A673 (cell line): ENCODE data around the gene TMX2. TPM values are rescaled to one million over a fixed set of nuclear protein-coding genes. Genes with fewer than 3 reads are reported as not detected.

Source experiments
- BruUV-seq: library from RNA; stranded (reverse); fragments of 400-500 nt; replicated peaks from 2 replicates; lab custom pipeline; 2021; lab: Mats Ljungman, UMichigan
- CTCF ChIA-PET: fragments of 300-600 bp; sonication (Branson Sonifier 250); formaldehyde crosslinking; loops from one replicate; lab custom pipeline; 2022; ENCODE audit warnings: antibody characterized with exemption; lab: Charles Lee
- POLR2A ChIA-PET: fragments of 300-600 bp; sonication (Branson Sonifier 250); formaldehyde crosslinking; loops from one replicate; lab custom pipeline; 2022; ENCODE audit warnings: antibody characterized with exemption; ENCODE audit not compliant: low non-redundant PET; lab: Charles Lee
- DNase-seq: peaks from one replicate; pipeline ENCODE4 v3.0.0-alpha.2; 2015; ENCODE audit warnings: low spot score
- H3K27ac ChIP-seq: fragments of 200-600 bp; sonication (generic); 2 replicates; pipeline ENCODE4 v1.5.1; 2016; ENCODE audit warnings: mixed run types, low read depth, mild to moderate bottlenecking, mixed read lengths, antibody characterized with exemption, low read length; ENCODE audit not compliant: poor library complexity, severe bottlenecking
- H3K27me3 ChIP-seq: fragments of 200-600 bp; sonication (generic); replicated peaks from 2 replicates; pipeline ENCODE4 v1.6.1; 2017; ENCODE audit warnings: mixed run types, low read depth, mild to moderate bottlenecking, mixed read lengths, antibody characterized with exemption, low read length; ENCODE audit not compliant: insufficient read depth, poor library complexity
- H3K36me3 ChIP-seq: fragments of 200-600 bp; sonication (generic); 2 replicates; pipeline ENCODE4 v1.6.1; 2016; ENCODE audit warnings: mixed run types, mild to moderate bottlenecking, mixed read lengths, antibody characterized with exemption, low read length; ENCODE audit not compliant: insufficient read depth, poor library complexity, severe bottlenecking
- H3K4me1 ChIP-seq: fragments of 200-600 bp; sonication (generic); 2 replicates; pipeline ENCODE4 v1.6.1; 2017; ENCODE audit warnings: mixed run types, mild to moderate bottlenecking, mixed read lengths, antibody characterized with exemption, low read length; ENCODE audit not compliant: insufficient read depth, poor library complexity, severe bottlenecking
- H3K4me3 ChIP-seq: fragments of 200-600 bp; sonication (generic); 2 replicates; pipeline ENCODE4 v1.5.1; 2016; ENCODE audit warnings: low read depth, mixed run types, mild to moderate bottlenecking, mixed read lengths, low read length; ENCODE audit not compliant: poor library complexity, severe bottlenecking
- H3K9me3 ChIP-seq: fragments of 200-600 bp; sonication (generic); 2 replicates; pipeline ENCODE4 v1.6.1; 2016; ENCODE audit warnings: mixed run types, low read depth, mild to moderate bottlenecking, mixed read lengths, antibody characterized with exemption, low read length; ENCODE audit not compliant: poor library complexity, severe bottlenecking
- EZH2 ChIP-seq: fragments of 200-600 bp; sonication (generic); IDR thresholded peaks from 2 replicates; pipeline ENCODE4 v1.6.1; 2017; ENCODE audit warnings: borderline replicate concordance, low read depth, mild to moderate bottlenecking, mixed read lengths, antibody characterized with exemption, low read length; ENCODE audit not compliant: poor library complexity, severe bottlenecking
- intact Hi-C: fragments of 100-400 bp; cut with micrococcal nuclease; formaldehyde crosslinking; loops from one replicate; pipeline ENCODE4 v1.10.0; 2022; ENCODE audit not compliant: unreplicated experiment
- total RNA-seq: library from RNA; stranded (reverse); gene quantifications from 2 replicates; pipeline ENCODE4 v1.2.3, GENCODE V29; 2021
- TF ChIP-seq, protein P1 (sequence below): fragments of 300-800, 200-600 bp; sonication (generic); conservative IDR thresholded peaks from 2 replicates; pipeline ENCODE4 v1.5.1; 2017; ENCODE audit warnings: low read depth, mild to moderate bottlenecking, antibody characterized with exemption, low read length, moderate library complexity, mixed read lengths

The TMX2 gene
- total RNA-seq, 1 experiment from 2014 or later, result 186 TPM

DNA sequence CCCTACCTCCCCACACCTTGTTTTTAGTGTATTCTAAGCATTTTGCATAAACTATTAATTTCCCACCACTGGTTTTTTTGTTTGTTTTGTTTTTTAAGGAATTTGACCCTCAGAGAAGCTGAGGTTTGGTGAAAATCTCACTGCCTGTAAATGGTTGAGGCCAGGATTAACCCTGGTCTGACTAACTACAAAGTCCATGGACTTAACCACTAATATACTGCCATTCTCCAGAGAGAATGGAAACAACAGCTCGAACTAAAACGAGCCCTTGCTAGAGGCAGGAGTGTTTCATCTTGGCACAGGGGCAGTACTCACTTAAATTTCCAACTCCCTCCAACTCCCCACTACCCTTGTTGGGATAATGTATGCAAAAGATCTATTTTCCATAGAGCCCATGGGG is 52.2 kb downstream of the TMX2 start:
- POLR2A ChIA-PET, result interaction anchor here (0.6 to 1.0 kb wide), 2 partner anchors 10 to 848 kb away, joined by 3 to 4 read pairs; no protein-coding TSS in a partner anchor
- no peaks in the 10 kb centered on the region for H3K9me3 ChIP-seq
- H3K27me3 ChIP-seq, result no peaks in the 10 kb centered on the region
- H3K36me3 ChIP-seq, result no peaks in the 10 kb centered on the region
- H3K4me1 ChIP-seq, result peaks cover 20% of the 10 kb centered on the region
- TF ChIP-seq, protein P1, sequence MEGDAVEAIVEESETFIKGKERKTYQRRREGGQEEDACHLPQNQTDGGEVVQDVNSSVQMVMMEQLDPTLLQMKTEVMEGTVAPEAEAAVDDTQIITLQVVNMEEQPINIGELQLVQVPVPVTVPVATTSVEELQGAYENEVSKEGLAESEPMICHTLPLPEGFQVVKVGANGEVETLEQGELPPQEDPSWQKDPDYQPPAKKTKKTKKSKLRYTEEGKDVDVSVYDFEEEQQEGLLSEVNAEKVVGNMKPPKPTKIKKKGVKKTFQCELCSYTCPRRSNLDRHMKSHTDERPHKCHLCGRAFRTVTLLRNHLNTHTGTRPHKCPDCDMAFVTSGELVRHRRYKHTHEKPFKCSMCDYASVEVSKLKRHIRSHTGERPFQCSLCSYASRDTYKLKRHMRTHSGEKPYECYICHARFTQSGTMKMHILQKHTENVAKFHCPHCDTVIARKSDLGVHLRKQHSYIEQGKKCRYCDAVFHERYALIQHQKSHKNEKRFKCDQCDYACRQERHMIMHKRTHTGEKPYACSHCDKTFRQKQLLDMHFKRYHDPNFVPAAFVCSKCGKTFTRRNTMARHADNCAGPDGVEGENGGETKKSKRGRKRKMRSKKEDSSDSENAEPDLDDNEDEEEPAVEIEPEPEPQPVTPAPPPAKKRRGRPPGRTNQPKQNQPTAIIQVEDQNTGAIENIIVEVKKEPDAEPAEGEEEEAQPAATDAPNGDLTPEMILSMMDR, result no peak
- no peak for TF ChIP-seq EZH2
- peak overlapping the region; percentile 84 for H3K4me3 ChIP-seq
- no peak for DNase-seq
- H3K27ac ChIP-seq, result peak overlapping the region; percentile 43
- intact Hi-C loops, result no loop called here
- CTCF ChIA-PET, result no interaction called here
- no TSS peak for BruUV-seq

DNA sequence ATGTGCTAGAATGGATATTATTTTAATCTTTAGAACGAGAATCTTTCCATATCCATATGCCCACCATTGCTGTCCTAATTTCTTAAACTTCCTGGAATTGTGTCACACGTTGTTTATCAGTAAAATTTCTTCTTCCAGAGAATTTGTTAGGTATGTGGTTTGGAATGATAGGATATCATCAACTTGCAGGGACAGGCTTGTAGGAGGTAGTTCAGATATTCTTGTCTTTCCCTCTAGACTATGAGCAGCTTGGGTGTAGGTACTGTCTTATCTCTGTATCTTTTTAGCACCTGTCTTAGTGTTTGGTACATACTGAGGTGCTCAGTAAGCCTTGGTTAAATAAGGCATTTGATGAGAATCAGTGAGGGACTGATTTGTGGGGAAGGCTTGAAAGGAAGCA is 52.6 kb downstream of the TMX2 start:
- no TSS peak for BruUV-seq
- Histone ChIP-seq H3K4me3 (peak overlapping the region; percentile 84), H3K36me3 (no peaks in the 10 kb centered on the region), H3K9me3 (no peaks in the 10 kb centered on the region), H3K27ac (peak overlapping the region; percentile 43), H3K4me1 (peaks cover 20% of the 10 kb centered on the region), H3K27me3 (no peaks in the 10 kb centered on the region)
- ChIA-PET POLR2A (interaction anchor here (0.6 to 1.0 kb wide), 2 partner anchors 10 to 848 kb away, joined by 3 to 4 read pairs; no protein-coding TSS in a partner anchor), CTCF (no interaction called here)
- intact Hi-C loops, result no loop called here
- no peak for TF ChIP-seq EZH2
- TF ChIP-seq, protein P1, result no peak
- no peak for DNase-seq

DNA sequence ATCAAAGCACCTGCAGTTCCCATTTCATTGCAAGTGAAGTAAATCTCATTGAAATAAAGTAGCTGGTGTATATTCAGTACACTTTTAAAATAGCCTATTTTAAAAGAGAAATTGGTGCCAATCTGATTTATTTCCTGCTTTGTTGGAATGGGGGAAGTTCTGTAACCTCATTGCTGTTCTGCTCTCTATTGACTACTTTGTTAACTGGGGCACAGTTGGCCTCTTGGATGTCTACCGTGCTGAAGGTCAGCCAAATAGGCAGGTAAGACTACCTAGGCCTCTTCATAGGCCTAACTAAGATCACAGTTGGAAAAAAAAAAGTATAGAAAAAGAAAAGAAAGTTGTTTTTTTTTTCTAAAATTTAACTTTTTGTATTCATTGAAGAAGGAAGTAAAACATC is 58.4 kb downstream of the TMX2 start:
- no peak for DNase-seq
- POLR2A ChIA-PET, result no interaction called here

More for the DNA sequence above, 58.4 kb downstream of the TMX2 start:
- CTCF ChIA-PET, result no interaction called here
- no TSS peak for BruUV-seq
- Histone ChIP-seq H3K9me3 (no peaks in the 10 kb centered on the region), H3K36me3 (no peaks in the 10 kb centered on the region), H3K27ac (no peak overlapping the region), H3K27me3 (no peaks in the 10 kb centered on the region), H3K4me3 (no peak overlapping the region), H3K4me1 (peaks cover 17% of the 10 kb centered on the region)
- TF ChIP-seq, protein P1, result no peak
- intact Hi-C loops, result no loop called here
